ENCODE data around the gene CCDC184.

Gene CCDC184

GRCh38 chr12:48169011-48169410 is 14.4 kb upstream of the CCDC184 start:
- no peak for ATAC-seq
- TF ChIP-seq ZFP3 (CRISPR knock-in tag; IDR thresholded peaks at IDR 0.05) (no peak), PPARA (CRISPR knock-in tag; IDR thresholded peaks at IDR 0.05; ENCODE audit: borderline replicate concordance) (no peak), SNAI2 (CRISPR knock-in tag; IDR thresholded peaks at IDR 0.05) (no peak), CSRNP3 (CRISPR knock-in tag; IDR thresholded peaks at IDR 0.05) (no peak), TSHZ2 (CRISPR knock-in tag; IDR thresholded peaks at IDR 0.05) (no peak), GLIS3 (CRISPR knock-in tag; IDR thresholded peaks at IDR 0.05) (no peak), ZNF565 (CRISPR knock-in tag; conservative IDR thresholded peaks at IDR 0.05; ENCODE audit: low read depth) (no peak), TOX (CRISPR knock-in tag; IDR thresholded peaks at IDR 0.05; ENCODE audit: borderline replicate concordance) (no peak), ESRRG (CRISPR knock-in tag; IDR thresholded peaks at IDR 0.05) (no peak)

- ATAC-seq: peak; percentile 85
Observed at GRCh38 chr12:48175613-48176416, 7.6 kb upstream of the CCDC184 start.

More at GRCh38 chr12:48175613-48176416, 7.6 kb upstream of the CCDC184 start:
- TF ChIP-seq GLIS3 (CRISPR knock-in tag; IDR thresholded peaks at IDR 0.05) (no peak), RARB (CRISPR knock-in tag; IDR thresholded peaks at IDR 0.05) (no peak), PATZ1 (CRISPR knock-in tag; IDR thresholded peaks at IDR 0.05; ENCODE audit: borderline replicate concordance) (no peak), BACH2 (CRISPR knock-in tag; IDR thresholded peaks at IDR 0.05; ENCODE audit: borderline replicate concordance) (no peak), TSHZ2 (CRISPR knock-in tag; IDR thresholded peaks at IDR 0.05) (no peak), ISL1 (CRISPR knock-in tag; IDR thresholded peaks at IDR 0.05) (no peak), ZFP3 (CRISPR knock-in tag; IDR thresholded peaks at IDR 0.05) (no peak), PPARA (CRISPR knock-in tag; IDR thresholded peaks at IDR 0.05; ENCODE audit: borderline replicate concordance) (no peak), POU6F1 (CRISPR knock-in tag; IDR thresholded peaks at IDR 0.05; ENCODE audit: borderline replicate concordance, low read depth) (no peak), CREB5 (CRISPR knock-in tag; IDR thresholded peaks at IDR 0.05; ENCODE audit: low read depth) (no peak)

Data from SK-N-SH treated with all-trans-retinoic acid at 6 μM for 48 hours (cell line).